ENCODE results near the gene S100A6.
"Not testable (repeated sequence)": the region's sequence is repeated elsewhere in the genome, so short reads cannot be mapped to it uniquely, and the experiment has no call there.

Gene S100A6

GRCh38 chr1:153568367-153569099 lies 32.7 kb upstream of the S100A6 start:
- TF ChIP-seq, protein P1, sequence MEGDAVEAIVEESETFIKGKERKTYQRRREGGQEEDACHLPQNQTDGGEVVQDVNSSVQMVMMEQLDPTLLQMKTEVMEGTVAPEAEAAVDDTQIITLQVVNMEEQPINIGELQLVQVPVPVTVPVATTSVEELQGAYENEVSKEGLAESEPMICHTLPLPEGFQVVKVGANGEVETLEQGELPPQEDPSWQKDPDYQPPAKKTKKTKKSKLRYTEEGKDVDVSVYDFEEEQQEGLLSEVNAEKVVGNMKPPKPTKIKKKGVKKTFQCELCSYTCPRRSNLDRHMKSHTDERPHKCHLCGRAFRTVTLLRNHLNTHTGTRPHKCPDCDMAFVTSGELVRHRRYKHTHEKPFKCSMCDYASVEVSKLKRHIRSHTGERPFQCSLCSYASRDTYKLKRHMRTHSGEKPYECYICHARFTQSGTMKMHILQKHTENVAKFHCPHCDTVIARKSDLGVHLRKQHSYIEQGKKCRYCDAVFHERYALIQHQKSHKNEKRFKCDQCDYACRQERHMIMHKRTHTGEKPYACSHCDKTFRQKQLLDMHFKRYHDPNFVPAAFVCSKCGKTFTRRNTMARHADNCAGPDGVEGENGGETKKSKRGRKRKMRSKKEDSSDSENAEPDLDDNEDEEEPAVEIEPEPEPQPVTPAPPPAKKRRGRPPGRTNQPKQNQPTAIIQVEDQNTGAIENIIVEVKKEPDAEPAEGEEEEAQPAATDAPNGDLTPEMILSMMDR (conservative IDR thresholded peaks at IDR 0.05; ENCODE audit: low read depth, low read length), result peak; percentile 97
- DNase-seq (ENCODE audit: low read depth), result peak; percentile 87
- H3K4me3 ChIP-seq (ENCODE audit: low read depth, low read length), result peak overlapping the region; percentile 34

DNA sequence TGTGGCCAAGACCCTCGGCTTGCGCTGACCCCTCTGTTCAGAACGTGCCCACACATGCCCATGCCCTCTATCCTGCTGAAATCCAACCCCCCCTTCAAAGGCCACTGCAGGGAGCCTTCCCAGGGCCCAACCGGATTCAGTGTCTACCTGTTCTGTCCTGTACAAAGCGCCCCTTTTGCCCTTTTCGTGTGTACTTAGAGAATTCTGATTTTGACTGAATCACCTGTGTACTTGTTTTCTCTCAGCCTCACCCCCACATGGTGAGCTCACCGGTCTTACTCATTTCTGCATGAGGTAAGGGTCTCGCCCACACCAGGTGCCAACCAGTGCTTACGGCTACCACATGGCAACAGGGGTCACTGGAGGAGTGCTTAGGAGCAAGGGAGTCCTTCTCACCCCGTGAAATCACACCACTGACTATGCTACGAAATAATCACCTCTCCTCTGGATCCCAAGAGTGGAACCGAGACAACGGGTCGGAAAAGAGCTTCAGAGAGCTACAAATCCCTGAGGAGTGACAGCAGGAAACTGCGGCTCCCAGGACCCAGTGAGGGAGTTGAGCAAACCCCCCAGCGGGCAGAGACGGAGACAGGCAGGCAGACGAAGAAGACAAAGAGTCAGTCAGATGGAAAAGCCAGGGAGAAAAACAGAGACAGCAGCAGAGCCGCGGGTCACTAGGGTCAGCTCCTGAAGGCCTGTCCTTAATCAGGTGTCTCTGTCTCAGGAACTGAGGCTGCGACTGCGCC lies 32.0 kb upstream of the S100A6 start:
- H3K4me3 ChIP-seq (ENCODE audit: low read depth, low read length), result no peak overlapping the region
- TF ChIP-seq, protein P1 (conservative IDR thresholded peaks at IDR 0.05; ENCODE audit: low read depth, low read length), result no peak
- no peak for DNase-seq (ENCODE audit: low read depth)

DNA sequence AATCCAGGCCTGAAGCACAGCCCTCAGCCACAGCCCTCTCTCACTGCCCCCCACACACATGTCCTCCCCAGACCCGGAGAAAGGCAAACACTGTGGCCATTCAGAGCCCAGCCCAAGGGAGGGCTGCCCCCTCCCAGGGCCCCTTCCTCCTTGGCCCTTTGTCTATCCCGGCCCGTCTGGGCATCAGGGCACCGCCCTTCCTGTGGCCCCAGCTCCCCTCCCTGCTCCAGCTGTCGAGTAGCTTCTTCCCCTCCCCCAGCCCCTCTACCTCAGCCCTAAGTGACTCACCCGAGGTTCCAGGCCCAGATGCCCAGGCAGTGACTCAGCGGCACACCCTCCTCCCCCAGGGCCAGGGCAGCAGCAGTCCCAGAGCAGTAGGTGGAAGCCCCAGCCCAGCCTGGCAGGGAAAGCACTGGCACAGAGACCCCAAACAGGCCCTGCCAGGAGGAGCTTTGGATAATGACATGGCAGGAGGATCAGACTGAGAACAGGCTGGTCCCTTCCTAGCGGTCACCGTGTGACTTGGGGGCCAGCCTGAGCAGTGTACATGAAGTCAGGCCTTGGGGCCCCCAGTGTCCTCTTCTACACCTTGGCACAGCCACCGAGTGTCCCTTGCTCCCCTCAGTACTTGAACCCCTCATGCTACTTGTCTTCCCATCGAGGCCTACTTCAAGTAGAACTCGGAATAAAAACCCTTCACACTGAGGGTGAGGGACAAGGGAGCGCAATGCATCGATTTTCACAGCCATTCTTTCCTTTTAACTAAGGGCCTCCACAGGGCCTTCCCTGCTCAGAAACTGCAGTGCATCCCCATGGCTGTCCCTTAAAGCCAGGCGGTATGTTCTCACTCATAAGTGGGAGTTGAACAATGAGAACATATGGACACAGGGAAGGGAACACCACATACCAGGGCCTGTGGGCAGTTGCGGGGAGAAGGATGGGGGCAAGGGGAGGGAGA lies 30.9 kb upstream of the S100A6 start:
- DNase-seq (ENCODE audit: low read depth), result peak; percentile 98
- TF ChIP-seq, protein P1 (conservative IDR thresholded peaks at IDR 0.05; ENCODE audit: low read depth, low read length), result no peak
- no peak overlapping the region for H3K4me3 ChIP-seq (ENCODE audit: low read depth, low read length)

GRCh38 chr1:153565529-153566374 lies 30.0 kb upstream of the S100A6 start, which contains the start of gene S100A2:
TSS of gene S100A2 (minus strand) at chr1:153565844. CDS start at chr1:153563877, 1,967 bp downstream.
- DNase-seq (ENCODE audit: low read depth), result peak; percentile 91
- TF ChIP-seq, protein P1 (conservative IDR thresholded peaks at IDR 0.05; ENCODE audit: low read depth, low read length), result no peak
- no peak within 1 kb of the TSS for H3K4me3 ChIP-seq (ENCODE audit: low read depth, low read length)

- H3K4me3 ChIP-seq (ENCODE audit: low read depth, low read length), result no peak overlapping the region
- no peak for DNase-seq (ENCODE audit: low read depth)
- TF ChIP-seq, protein P1 (conservative IDR thresholded peaks at IDR 0.05; ENCODE audit: low read depth, low read length), result no peak
Measured at GRCh38 chr1:153563991-153564390, 28.2 kb upstream of the S100A6 start.

- no peak for DNase-seq (ENCODE audit: low read depth)
- TF ChIP-seq, protein P1 (conservative IDR thresholded peaks at IDR 0.05; ENCODE audit: low read depth, low read length), result no peak
- no peak overlapping the region for H3K4me3 ChIP-seq (ENCODE audit: low read depth, low read length)
Measured at GRCh38 chr1:153563483-153563901, 27.7 kb upstream of the S100A6 start.

GRCh38 chr1:153562021-153562420 lies 26.2 kb upstream of the S100A6 start:
- DNase-seq (ENCODE audit: low read depth); H3K4me3 ChIP-seq (ENCODE audit: low read depth, low read length): not testable (repeated sequence)
